NCI-H69 (cell line): Measurements from ENCODE around the gene TAF1B.
A peak's percentile ranks its signal among the peaks of the same experiment; 100 is the strongest.
"Not testable (repeated sequence)": the region's sequence is repeated elsewhere in the genome, so short reads cannot be mapped to it uniquely, and the experiment has no call there.

ENCODE experiments used
- DNase-seq: peaks from one replicate; lab custom pipeline; 2025; lab: John Stamatoyannopoulos, UW

TAF1B gene

GRCh38 chr2:9832586-9832985, 10.7 kb upstream of the TAF1B start:
- DNase-seq, result no peak

- DNase-seq, result not testable (repeated sequence)
Observed at GRCh38 chr2:9835068-9835467, 8.2 kb upstream of the TAF1B start.

- no peak for DNase-seq
Observed at GRCh38 chr2:9836074-9836473, 7.2 kb upstream of the TAF1B start.

GRCh38 chr2:9836517-9836916, 6.8 kb upstream of the TAF1B start:
- no peak for DNase-seq

- DNase-seq, result no peak
Observed at GRCh38 chr2:9837451-9837850, 5.8 kb upstream of the TAF1B start.

GRCh38 chr2:9838391-9838790, 4.9 kb upstream of the TAF1B start:
- no peak for DNase-seq

GRCh38 chr2:9842487-9843228, 616 bp upstream of the TAF1B start:
- DNase-seq, result no peak

- peak; percentile 25 for DNase-seq
Observed at GRCh38 chr2:9844036-9844483, 786 bp downstream of the TAF1B start.

- DNase-seq, result no peak
Observed at GRCh38 chr2:9844576-9844975, 1.3 kb downstream of the TAF1B start.

- DNase-seq, result no peak
Observed at GRCh38 chr2:9846554-9846953, 3.3 kb downstream of the TAF1B start.

GRCh38 chr2:9847140-9847539, 3.9 kb downstream of the TAF1B start:
- no peak for DNase-seq

- DNase-seq, result no peak
Observed at GRCh38 chr2:9852881-9853280, 9.6 kb downstream of the TAF1B start.

GRCh38 chr2:9857814-9858729, 14.8 kb downstream of the TAF1B start:
- DNase-seq, result no peak

- DNase-seq, result no peak
Observed at GRCh38 chr2:9858730-9859068, 15.4 kb downstream of the TAF1B start.

GRCh38 chr2:9860922-9861580, 17.8 kb downstream of the TAF1B start:
- not testable (repeated sequence) for DNase-seq

GRCh38 chr2:9867881-9868280, 24.6 kb downstream of the TAF1B start:
- no peak for DNase-seq

GRCh38 chr2:9873337-9873736, 30.1 kb downstream of the TAF1B start:
- no peak for DNase-seq

GRCh38 chr2:9877026-9877425, 33.8 kb downstream of the TAF1B start:
- no peak for DNase-seq

GRCh38 chr2:9877726-9878125, 34.5 kb downstream of the TAF1B start:
- DNase-seq, result no peak

- no peak for DNase-seq
Observed at GRCh38 chr2:9879455-9880194, 36.4 kb downstream of the TAF1B start.

- no peak for DNase-seq
Observed at GRCh38 chr2:9883897-9884296, 40.6 kb downstream of the TAF1B start.

- DNase-seq, result no peak
Observed at GRCh38 chr2:9884436-9884835, 41.2 kb downstream of the TAF1B start.
